Heart left ventricle (tissue), 13 donors: ENCODE measurements around the gene ATXN7L1.

Experiments used
- CTCF ChIP-seq, 12 donors: fragments of 200-600 bp; sonication (generic) in 4 of 12; IDR thresholded peaks; one replicate each; pipeline versions ENCODE4 v1.5.0 to v1.8.0; 2018 to 2022; ENCODE audit warnings: antibody characterized with exemption in 12 of 12, mild to moderate bottlenecking in 5 of 12
- POLR2A ChIP-seq, 2 donors: fragments of 450-650 bp; IDR thresholded peaks; one replicate each; pipeline ENCODE4 v1.6.1; 2017; ENCODE audit warnings: antibody characterized with exemption in 2 of 2, mild to moderate bottlenecking in 2 of 2, moderate library complexity in 2 of 2
- donor health status: ischemic (EF 13 %, LVEDD 7.1; RV severe dilation, severe dysfunction).
- donor health status: DM: no; HTN: yes; CAD: no.
- donor health status: DM: no; HTN: no; CAD: no.
- donor health status: ischemic (EF 25% LVEDD 6.9; RV normal size, moderate dysfunction).
- donor health status: ischemic (EF 25% LVEDD 5.7; RV mildly dilated, moderate dysfunction).
- donor health status: ischemic (EF 35%, LVEDD 5.7; RV mildly dilated, moderate dysfunction).
- donor health status: nonischemic (EF 11% LVEDD 7.7; RV severe dilation, severe dysfunction).
- donor health status: DM: yes; HTN: yes; CAD: no.
- donor health status: PGD.
- donor health status: ischemic (EF 29% LVEDD 5.4; RV normal size, mild dysfunction).
- donor health status: nonischemic (EF 23%, LVEDD 6.1; RV moderate dilation, normal function).

GRCh38 chr7:105790996-105791395 is 85.4 kb downstream of the ATXN7L1 start:
- TF ChIP-seq POLR2A (IDR thresholded peaks at IDR 0.05) (no peak), CTCF (IDR thresholded peaks at IDR 0.05) (no peak)
